OCI-LY1 (cell line): ENCODE results near the gene BAAT.

ENCODE experiments used
- H2AFZ ChIP-seq: fragments of 200-600 bp; sonication (generic), shearing (Covaris generic); 2 replicates; pipeline ENCODE4 v1.6.0; 2014; ENCODE audit warnings: antibody characterized with exemption, mild to moderate bottlenecking, low read length
- H3F3A ChIP-seq: fragments of 200-600 bp; sonication (generic), shearing (Covaris generic); 2 replicates; pipeline ENCODE4 v1.6.0; 2014; ENCODE audit warnings: mild to moderate bottlenecking, antibody characterized with exemption, low read length, moderate library complexity; ENCODE audit not compliant: insufficient read depth
- H3K27ac ChIP-seq: fragments of 200-600 bp; sonication (generic); 2 replicates; pipeline ENCODE4 v1.5.1; 2014; ENCODE audit warnings: low read length, mixed run types, mild to moderate bottlenecking, low read depth; ENCODE audit not compliant: poor library complexity, severe bottlenecking
- H3K27me3 ChIP-seq: fragments of 200-600 bp; sonication (generic); 2 replicates; pipeline ENCODE4 v1.6.0; 2014; ENCODE audit warnings: antibody characterized with exemption, mild to moderate bottlenecking, low read length, moderate library complexity; ENCODE audit not compliant: insufficient read depth
- H3K36me3 ChIP-seq: fragments of 200-600 bp; sonication (generic); 2 replicates; pipeline ENCODE4 v1.6.1; 2014; ENCODE audit warnings: mild to moderate bottlenecking, antibody characterized with exemption, low read length, moderate library complexity, mixed read lengths; ENCODE audit not compliant: insufficient read depth
- H3K4me1 ChIP-seq: fragments of 200-600 bp; sonication (generic); 2 replicates; pipeline ENCODE4 v1.5.1; 2014; ENCODE audit warnings: mild to moderate bottlenecking, low read length, moderate library complexity; ENCODE audit not compliant: insufficient read depth, severe bottlenecking
- H3K4me2 ChIP-seq: fragments of 200-600 bp; sonication (generic), shearing (Covaris generic); 2 replicates; pipeline ENCODE4 v1.6.1; 2014; ENCODE audit warnings: low read length
- H3K4me3 ChIP-seq: fragments of 200-600 bp; sonication (generic); 2 replicates; pipeline ENCODE4 v1.5.1; 2014; ENCODE audit warnings: low read length, low read depth, mild to moderate bottlenecking, mixed read lengths; ENCODE audit not compliant: poor library complexity, severe bottlenecking
- H3K79me2 ChIP-seq: fragments of 200-600 bp; shearing (Covaris generic); 2 replicates; pipeline ENCODE4 v1.6.1; 2016; ENCODE audit warnings: mixed run types, low read length, mixed read lengths; ENCODE audit not compliant: insufficient read depth
- H3K9ac ChIP-seq: fragments of 200-600 bp; sonication (generic), shearing (Covaris generic); 2 replicates; pipeline ENCODE4 v1.6.1; 2014; ENCODE audit warnings: mild to moderate bottlenecking, low read length, mixed read lengths
- H3K9me2 ChIP-seq: fragments of 200-600 bp; sonication (generic), shearing (Covaris generic); 2 replicates; pipeline ENCODE4 v1.6.1; 2014; ENCODE audit warnings: low read depth, mild to moderate bottlenecking, low read length, mixed read lengths
- H3K9me3 ChIP-seq: fragments of 200-600 bp; shearing (Covaris generic); 2 replicates; pipeline ENCODE4 v1.6.1; 2014; ENCODE audit warnings: low read length, mixed read lengths
- H4K20me1 ChIP-seq: fragments of 200-600 bp; sonication (generic), shearing (Covaris generic); 2 replicates; pipeline ENCODE4 v1.6.0; 2016; ENCODE audit warnings: mild to moderate bottlenecking, low read length; ENCODE audit not compliant: insufficient read depth
- CTCF ChIP-seq: fragments of 200-600 bp; sonication (generic), shearing (Covaris generic); IDR thresholded peaks from 2 replicates; pipeline ENCODE4 v1.5.1; 2017; ENCODE audit warnings: mild to moderate bottlenecking, antibody characterized with exemption, low read length, moderate library complexity, mixed read lengths
- EZH2 ChIP-seq: fragments of 200-600 bp; sonication (generic), shearing (Covaris generic); IDR thresholded peaks from 2 replicates; pipeline ENCODE4 v1.8.0; 2017; ENCODE audit warnings: borderline replicate concordance, mixed run types, mild to moderate bottlenecking, antibody characterized with exemption, low read length, moderate library complexity, mixed read lengths

The BAAT gene

GRCh38 chr9:101427358-101427757, 42.6 kb upstream of the BAAT start:
- H3K9me3 ChIP-seq = 0 out of 2 replicates have a peak, but pooled peaks cover 3% of the 10 kb centered on the region
- peaks cover 13% of the 10 kb centered on the region for H3K4me1 ChIP-seq
- TF ChIP-seq EZH2 (no peak), CTCF (no peak)
- no peaks in the 10 kb centered on the region for H4K20me1 ChIP-seq
- H3K4me2 ChIP-seq = no peak overlapping the region
- H3K9me2 ChIP-seq = no peaks in the 10 kb centered on the region
- no peak overlapping the region for H2AFZ ChIP-seq
- no peaks in the 10 kb centered on the region for H3K36me3 ChIP-seq
- H3K27me3 ChIP-seq = no peaks in the 10 kb centered on the region
- no peak overlapping the region for H3K4me3 ChIP-seq
- H3K79me2 ChIP-seq = no peaks in the 10 kb centered on the region
- H3K27ac ChIP-seq = no peak overlapping the region
- no peaks in the 10 kb centered on the region for H3F3A ChIP-seq
- no peak overlapping the region for H3K9ac ChIP-seq

DNA sequence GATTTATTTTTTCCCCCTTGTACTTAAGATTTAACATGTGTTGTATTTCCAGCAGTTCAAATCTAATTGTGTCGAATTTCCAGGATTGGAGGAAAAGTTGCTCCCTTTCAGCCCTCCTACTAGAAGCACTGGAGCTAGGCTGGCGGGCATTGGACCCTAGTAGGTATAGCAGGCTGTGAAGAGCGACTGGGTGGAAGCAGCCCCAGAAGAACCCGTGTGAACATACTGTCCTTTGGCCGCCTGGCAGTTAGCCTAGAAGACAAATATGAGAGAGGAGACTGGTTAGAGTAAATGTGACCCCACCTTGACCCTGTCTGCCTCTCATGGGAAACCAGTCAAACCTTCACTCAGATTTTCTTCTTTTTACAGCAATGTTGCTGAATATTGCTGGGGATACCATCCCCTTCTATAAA, 36.9 kb upstream of the BAAT start:
- Histone ChIP-seq H3K4me3 (no peak overlapping the region), H3K36me3 (no peaks in the 10 kb centered on the region), H3K4me2 (no peak overlapping the region), H3K27me3 (no peaks in the 10 kb centered on the region), H4K20me1 (no peaks in the 10 kb centered on the region), H3F3A (no peaks in the 10 kb centered on the region), H3K9me3 (no peaks in the 10 kb centered on the region), H3K4me1 (no peaks in the 10 kb centered on the region), H3K27ac (no peak overlapping the region), H2AFZ (no peak overlapping the region), H3K79me2 (no peaks in the 10 kb centered on the region), H3K9me2 (no peaks in the 10 kb centered on the region), H3K9ac (no peak overlapping the region)
- no peak for TF ChIP-seq CTCF

GRCh38 chr9:101419863-101420262, 35.1 kb upstream of the BAAT start:
- H4K20me1 ChIP-seq = no peaks in the 10 kb centered on the region
- no peaks in the 10 kb centered on the region for H3K9me3 ChIP-seq
- TF ChIP-seq EZH2 (no peak), CTCF (no peak)
- no peaks in the 10 kb centered on the region for H3K79me2 ChIP-seq
- no peak overlapping the region for H3K9ac ChIP-seq
- no peaks in the 10 kb centered on the region for H3K27me3 ChIP-seq
- H3K27ac ChIP-seq = no peak overlapping the region
- H3K4me3 ChIP-seq = no peak overlapping the region
- no peaks in the 10 kb centered on the region for H3K4me1 ChIP-seq
- H3F3A ChIP-seq = no peaks in the 10 kb centered on the region
- H3K36me3 ChIP-seq = no peaks in the 10 kb centered on the region
- no peak overlapping the region for H3K4me2 ChIP-seq
- H3K9me2 ChIP-seq = no peaks in the 10 kb centered on the region
- H2AFZ ChIP-seq = no peak overlapping the region
